Astrocyte (in vitro differentiated cells and primary cell): Measurements from ENCODE around the gene CDK15.
"Not testable (repeated sequence)": the region's sequence is repeated elsewhere in the genome, so short reads cannot be mapped to it uniquely, and the experiment has no call there.

Experiments used
- EZH2 ChIP-seq: IDR thresholded peaks from 2 replicates; pipeline ENCODE4 v1.6.1; 2012; ENCODE audit warnings: mild to moderate bottlenecking, low read length, inconsistent platforms; ENCODE audit not compliant: insufficient read depth
- TF ChIP-seq, protein P1 (sequence below): IDR thresholded peaks from 2 replicates; pipeline ENCODE4 v1.5.1; 2011; ENCODE audit warnings: low read depth, mild to moderate bottlenecking, inconsistent platforms, low read length, moderate library complexity; ENCODE audit not compliant: insufficient read depth

DNA sequence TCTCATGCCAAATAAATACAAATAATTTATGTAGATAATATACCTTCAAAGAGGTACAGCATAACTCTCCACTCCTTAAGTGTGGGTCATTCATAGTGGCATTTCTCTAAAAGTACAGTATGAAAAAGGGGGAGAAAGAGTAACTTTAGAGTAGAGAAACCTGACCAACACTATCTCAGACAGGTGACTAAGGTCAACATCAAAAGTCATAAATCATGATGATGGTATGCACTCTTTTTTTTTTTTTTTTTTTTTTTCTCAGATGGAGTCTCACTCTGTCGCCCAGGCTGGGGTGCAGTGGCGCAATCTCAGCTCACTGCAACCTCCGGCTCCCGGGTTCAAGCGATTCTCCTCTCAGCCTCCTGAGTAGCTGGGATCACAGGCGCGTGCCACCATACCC, 4.3 kb downstream of the CDK15 start:
- TF ChIP-seq, protein P1, sequence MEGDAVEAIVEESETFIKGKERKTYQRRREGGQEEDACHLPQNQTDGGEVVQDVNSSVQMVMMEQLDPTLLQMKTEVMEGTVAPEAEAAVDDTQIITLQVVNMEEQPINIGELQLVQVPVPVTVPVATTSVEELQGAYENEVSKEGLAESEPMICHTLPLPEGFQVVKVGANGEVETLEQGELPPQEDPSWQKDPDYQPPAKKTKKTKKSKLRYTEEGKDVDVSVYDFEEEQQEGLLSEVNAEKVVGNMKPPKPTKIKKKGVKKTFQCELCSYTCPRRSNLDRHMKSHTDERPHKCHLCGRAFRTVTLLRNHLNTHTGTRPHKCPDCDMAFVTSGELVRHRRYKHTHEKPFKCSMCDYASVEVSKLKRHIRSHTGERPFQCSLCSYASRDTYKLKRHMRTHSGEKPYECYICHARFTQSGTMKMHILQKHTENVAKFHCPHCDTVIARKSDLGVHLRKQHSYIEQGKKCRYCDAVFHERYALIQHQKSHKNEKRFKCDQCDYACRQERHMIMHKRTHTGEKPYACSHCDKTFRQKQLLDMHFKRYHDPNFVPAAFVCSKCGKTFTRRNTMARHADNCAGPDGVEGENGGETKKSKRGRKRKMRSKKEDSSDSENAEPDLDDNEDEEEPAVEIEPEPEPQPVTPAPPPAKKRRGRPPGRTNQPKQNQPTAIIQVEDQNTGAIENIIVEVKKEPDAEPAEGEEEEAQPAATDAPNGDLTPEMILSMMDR, result not testable (repeated sequence)
- not testable (repeated sequence) for TF ChIP-seq EZH2
